Measurements from ENCODE around the gene TFPI. TPM values are rescaled to one million over a fixed set of nuclear protein-coding genes. Genes with fewer than 3 reads are reported as not detected.

TFPI gene
- total and polyA plus RNA-seq, 3 donors from 2014 or later, result 10.5 to 13.5 (median 10.5) TPM

DNA sequence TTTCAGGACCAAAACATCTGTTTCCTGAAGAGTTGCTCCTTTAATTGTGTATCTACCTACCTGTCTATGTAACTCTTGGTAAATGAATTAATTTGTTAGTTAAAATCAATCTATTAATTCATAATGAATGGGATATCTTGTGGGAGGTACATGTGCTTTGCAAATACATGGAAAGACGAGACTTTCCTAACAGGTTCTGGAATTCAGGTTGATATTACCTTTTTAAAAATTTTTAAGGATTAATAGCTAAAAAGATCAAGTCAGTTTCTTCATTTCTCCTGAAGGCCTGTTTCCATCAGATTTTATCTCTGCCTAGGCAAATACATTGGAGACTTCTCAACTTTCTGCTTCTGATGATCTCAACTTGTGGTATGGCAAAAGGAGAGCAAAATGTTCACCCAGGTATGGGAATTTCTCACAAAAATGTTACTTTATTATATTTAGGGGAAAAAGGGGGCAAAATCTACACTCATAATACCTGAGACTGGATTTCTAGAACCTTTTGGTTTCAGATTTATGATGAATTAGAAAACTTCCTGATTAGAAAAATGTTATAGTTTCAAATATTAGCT is 7.4 kb downstream of the TFPI start:
- H3K9me3 ChIP-seq, result no peaks in the 10 kb centered on the region
- WGBS, 2 donors, result 87 to 98% methylated on average over 1 of the region's 1 CpG
- H3K27me3 ChIP-seq, result no peaks in the 10 kb centered on the region
- H3K36me3 ChIP-seq (ENCODE audit: low read depth, missing control alignments), result no peaks in the 10 kb centered on the region
- no peak overlapping the region for H3K4me3 ChIP-seq
- TF ChIP-seq POLR2A (IDR thresholded peaks at IDR 0.05), result no peak
- TF ChIP-seq, protein P1, sequence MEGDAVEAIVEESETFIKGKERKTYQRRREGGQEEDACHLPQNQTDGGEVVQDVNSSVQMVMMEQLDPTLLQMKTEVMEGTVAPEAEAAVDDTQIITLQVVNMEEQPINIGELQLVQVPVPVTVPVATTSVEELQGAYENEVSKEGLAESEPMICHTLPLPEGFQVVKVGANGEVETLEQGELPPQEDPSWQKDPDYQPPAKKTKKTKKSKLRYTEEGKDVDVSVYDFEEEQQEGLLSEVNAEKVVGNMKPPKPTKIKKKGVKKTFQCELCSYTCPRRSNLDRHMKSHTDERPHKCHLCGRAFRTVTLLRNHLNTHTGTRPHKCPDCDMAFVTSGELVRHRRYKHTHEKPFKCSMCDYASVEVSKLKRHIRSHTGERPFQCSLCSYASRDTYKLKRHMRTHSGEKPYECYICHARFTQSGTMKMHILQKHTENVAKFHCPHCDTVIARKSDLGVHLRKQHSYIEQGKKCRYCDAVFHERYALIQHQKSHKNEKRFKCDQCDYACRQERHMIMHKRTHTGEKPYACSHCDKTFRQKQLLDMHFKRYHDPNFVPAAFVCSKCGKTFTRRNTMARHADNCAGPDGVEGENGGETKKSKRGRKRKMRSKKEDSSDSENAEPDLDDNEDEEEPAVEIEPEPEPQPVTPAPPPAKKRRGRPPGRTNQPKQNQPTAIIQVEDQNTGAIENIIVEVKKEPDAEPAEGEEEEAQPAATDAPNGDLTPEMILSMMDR (IDR thresholded peaks at IDR 0.05), result no peak
- intact Hi-C loops (cut with DNase I; ENCODE audit: low total_unique reads), result no loop called here
- no peaks in the 10 kb centered on the region for H3K4me1 ChIP-seq
- H3K27ac ChIP-seq, result peak overlapping the region in 1 of 2 donors; percentile 71
- no peak for DNase-seq

DNA sequence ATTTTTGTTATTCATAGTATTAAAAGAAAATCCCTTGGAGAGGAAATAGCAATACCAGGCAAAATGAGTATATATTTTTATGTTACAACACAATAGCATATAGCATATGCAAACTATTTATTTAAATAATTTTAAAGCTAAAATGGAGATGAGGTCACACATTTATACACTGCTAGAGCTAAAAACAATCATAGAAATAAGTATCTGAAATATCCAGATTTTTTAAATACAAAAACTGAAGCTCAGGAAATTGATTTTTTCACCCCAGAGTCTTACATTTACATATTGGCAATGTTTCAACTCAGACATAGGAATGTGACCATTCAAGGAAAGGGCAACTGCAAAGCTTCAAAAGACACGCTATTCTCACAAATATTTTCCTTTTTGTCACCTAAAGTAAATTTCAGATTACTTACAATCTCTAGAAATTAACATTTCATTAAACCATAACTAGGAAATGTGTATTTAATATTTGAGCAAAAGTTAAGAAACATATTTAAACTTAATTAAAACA is 8.9 kb downstream of the TFPI start:
- H3K27me3 ChIP-seq, result no peaks in the 10 kb centered on the region
- H3K9me3 ChIP-seq, result no peaks in the 10 kb centered on the region
- no peak overlapping the region for H3K4me3 ChIP-seq
- DNase-seq, result no peak
- H3K36me3 ChIP-seq (ENCODE audit: low read depth, missing control alignments), result no peaks in the 10 kb centered on the region
- no peak for TF ChIP-seq POLR2A (IDR thresholded peaks at IDR 0.05)
- TF ChIP-seq, protein P1 (IDR thresholded peaks at IDR 0.05), result no peak
- H3K4me1 ChIP-seq, result no peaks in the 10 kb centered on the region
- peak overlapping the region in 1 of 2 donors; percentile 12 for H3K27ac ChIP-seq
- intact Hi-C loops (cut with DNase I; ENCODE audit: low total_unique reads), result no loop called here
- WGBS, 2 donors, result 54 to 74% methylated on average over 1 of the region's 1 CpG

DNA sequence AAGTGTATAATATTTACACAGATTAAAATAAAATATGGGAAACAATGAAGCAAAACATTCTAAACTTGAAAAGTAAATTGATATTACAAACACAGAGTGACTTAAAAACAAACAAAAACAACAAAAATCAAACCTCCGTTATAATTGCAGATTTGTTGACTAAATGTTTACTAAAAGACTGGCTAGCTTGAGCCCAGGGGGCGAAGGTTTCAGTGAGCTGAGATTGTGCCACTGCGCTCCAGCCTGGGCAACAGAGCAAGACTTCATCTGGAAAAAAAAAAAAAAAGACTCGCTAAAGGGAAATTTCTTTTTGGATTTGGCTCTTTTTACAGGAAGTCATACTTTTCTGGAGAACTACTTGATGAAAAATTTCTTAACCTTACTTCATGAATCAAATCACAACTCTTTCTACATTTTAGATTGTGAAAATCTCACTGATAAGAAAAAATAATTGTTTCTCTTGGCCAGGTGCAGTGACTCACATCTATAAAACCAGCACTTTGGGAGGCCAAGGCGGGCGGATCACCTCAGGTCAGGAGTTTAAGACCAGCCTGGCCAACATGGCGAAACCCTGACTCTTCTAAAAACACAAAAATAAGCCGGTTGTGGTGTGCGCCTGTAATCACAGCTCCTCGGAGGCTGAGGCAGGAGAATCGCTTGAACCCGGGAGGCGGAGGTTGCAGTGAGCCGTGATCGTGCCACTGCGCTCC is 9.7 kb downstream of the TFPI start:
- intact Hi-C loops (cut with DNase I; ENCODE audit: low total_unique reads), result no loop called here
- TF ChIP-seq POLR2A (IDR thresholded peaks at IDR 0.05), result no peak
- TF ChIP-seq, protein P1 (IDR thresholded peaks at IDR 0.05), result no peak
- Histone ChIP-seq H3K27ac (no peak overlapping the region), H3K4me3 (no peak overlapping the region), H3K36me3 (ENCODE audit: low read depth, missing control alignments) (no peaks in the 10 kb centered on the region), H3K4me1 (no peaks in the 10 kb centered on the region), H3K9me3 (no peaks in the 10 kb centered on the region), H3K27me3 (no peaks in the 10 kb centered on the region)
- no peak for DNase-seq
- WGBS, 2 donors, result 64 to 71% methylated on average over 16 of the region's 16 CpGs

DNA sequence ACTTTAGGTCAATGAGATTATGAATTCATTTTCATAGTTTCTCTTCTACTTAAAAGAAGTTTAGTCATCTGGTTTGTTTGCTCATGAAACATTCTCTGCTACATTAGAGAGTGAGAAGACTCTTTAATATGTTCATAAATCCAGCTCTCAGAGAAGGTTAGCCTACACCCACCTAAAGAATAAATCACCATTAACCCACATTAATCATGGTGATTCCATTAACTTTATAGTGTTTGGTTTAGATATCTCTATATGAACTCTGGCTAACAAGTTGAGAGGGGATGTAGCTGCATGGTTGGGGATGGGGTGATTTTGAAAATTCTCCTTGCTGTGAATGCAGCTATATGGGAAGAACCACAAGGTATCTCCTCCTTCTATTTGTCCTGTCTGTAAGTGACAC is 10.7 kb downstream of the TFPI start:
- no peak for DNase-seq
- no peak for TF ChIP-seq POLR2A (IDR thresholded peaks at IDR 0.05)
- TF ChIP-seq, protein P1 (IDR thresholded peaks at IDR 0.05), result no peak
- Histone ChIP-seq H3K9me3 (no peaks in the 10 kb centered on the region), H3K36me3 (ENCODE audit: low read depth, missing control alignments) (no peaks in the 10 kb centered on the region), H3K27me3 (no peaks in the 10 kb centered on the region), H3K4me1 (no peaks in the 10 kb centered on the region), H3K4me3 (no peak overlapping the region), H3K27ac (peak overlapping the region in 1 of 2 donors; percentile 75)
- intact Hi-C loops (cut with DNase I; ENCODE audit: low total_unique reads), result no loop called here
